Measurements from ENCODE around the gene LIN7A. TPM values are rescaled to one million over a fixed set of nuclear protein-coding genes. Genes with fewer than 3 reads are reported as not detected.
"Not testable (repeated sequence)": the region's sequence is repeated elsewhere in the genome, so short reads cannot be mapped to it uniquely, and the experiment has no call there.

LIN7A gene
- total RNA-seq, 3 donors from 2014 or later = 0.36 to 4.1 (median 3.1) TPM

GRCh38 chr12:80881106-80881505 lies 56.6 kb downstream of the LIN7A start:
- DNase-seq (no peak), ATAC-seq (no peak)
- TF ChIP-seq CTCF (IDR thresholded peaks at IDR 0.05) = no peak
- Histone ChIP-seq H3K9me3 (no peaks in the 10 kb centered on the region), H3K4me1 (ENCODE audit: low read depth) (no peaks in the 10 kb centered on the region), H3K4me3 (no peak overlapping the region), H3K36me3 (ENCODE audit: low read depth) (no peaks in the 10 kb centered on the region)
- intact Hi-C loops (cut with DNase I, micrococcal nuclease) = no loop called here

GRCh38 chr12:80878452-80878851 lies 59.3 kb downstream of the LIN7A start:
- H3K9me3 ChIP-seq; H3K4me3 ChIP-seq; DNase-seq; ATAC-seq; H3K36me3 ChIP-seq (ENCODE audit: low read depth); intact Hi-C loops (cut with DNase I, micrococcal nuclease); H3K4me1 ChIP-seq (ENCODE audit: low read depth): not testable (repeated sequence)

GRCh38 chr12:80877721-80878265 lies 59.9 kb downstream of the LIN7A start:
- no peak for ATAC-seq
- intact Hi-C loops (cut with DNase I, micrococcal nuclease) = no loop called here
- no peak for TF ChIP-seq CTCF (IDR thresholded peaks at IDR 0.05)

GRCh38 chr12:80872053-80872452 lies 65.7 kb downstream of the LIN7A start:
- no peak for DNase-seq
- Histone ChIP-seq H3K9me3 (no peaks in the 10 kb centered on the region), H3K36me3 (ENCODE audit: low read depth) (no peaks in the 10 kb centered on the region), H3K4me1 (ENCODE audit: low read depth) (no peaks in the 10 kb centered on the region), H3K4me3 (no peak overlapping the region)
- no peak for TF ChIP-seq CTCF (IDR thresholded peaks at IDR 0.05)
- intact Hi-C loops (cut with DNase I, micrococcal nuclease) = no loop called here
- no peak for ATAC-seq

More at GRCh38 chr12:80877721-80878265, 59.9 kb downstream of the LIN7A start:
- Histone ChIP-seq H3K9me3 (no peaks in the 10 kb centered on the region), H3K4me1 (ENCODE audit: low read depth) (no peaks in the 10 kb centered on the region), H3K36me3 (ENCODE audit: low read depth) (no peaks in the 10 kb centered on the region), H3K4me3 (no peak overlapping the region)
- DNase-seq = no peak

- Histone ChIP-seq H3K4me1 (ENCODE audit: low read depth) (no peaks in the 10 kb centered on the region), H3K4me3 (no peak overlapping the region), H3K9me3 (no peaks in the 10 kb centered on the region), H3K36me3 (ENCODE audit: low read depth) (no peaks in the 10 kb centered on the region)
- intact Hi-C loops (cut with DNase I, micrococcal nuclease) = no loop called here
- ATAC-seq (no peak), DNase-seq (no peak)
- TF ChIP-seq CTCF (IDR thresholded peaks at IDR 0.05) = no peak
Measured at GRCh38 chr12:80869264-80869663, 68.5 kb downstream of the LIN7A start.

- H3K9me3 ChIP-seq = no peaks in the 10 kb centered on the region
- no peak for ATAC-seq
- no peak for DNase-seq
- TF ChIP-seq CTCF (IDR thresholded peaks at IDR 0.05) = no peak
- no peak overlapping the region for H3K4me3 ChIP-seq
- intact Hi-C loops (cut with DNase I, micrococcal nuclease) = no loop called here
- no peaks in the 10 kb centered on the region for H3K4me1 ChIP-seq (ENCODE audit: low read depth)
- no peaks in the 10 kb centered on the region for H3K36me3 ChIP-seq (ENCODE audit: low read depth)
Measured at GRCh38 chr12:80868576-80868975, 69.2 kb downstream of the LIN7A start.
